ENCODE measurements around the gene BMF. TPM values are rescaled to one million over a fixed set of nuclear protein-coding genes. Genes with fewer than 3 reads are reported as not detected.
A peak's percentile ranks its signal among the peaks of the same experiment; 100 is the strongest.

BMF gene
- total RNA-seq, 3 donors from 2014 or later: 12.6 to 32.1 (median 28.7) TPM

DNA sequence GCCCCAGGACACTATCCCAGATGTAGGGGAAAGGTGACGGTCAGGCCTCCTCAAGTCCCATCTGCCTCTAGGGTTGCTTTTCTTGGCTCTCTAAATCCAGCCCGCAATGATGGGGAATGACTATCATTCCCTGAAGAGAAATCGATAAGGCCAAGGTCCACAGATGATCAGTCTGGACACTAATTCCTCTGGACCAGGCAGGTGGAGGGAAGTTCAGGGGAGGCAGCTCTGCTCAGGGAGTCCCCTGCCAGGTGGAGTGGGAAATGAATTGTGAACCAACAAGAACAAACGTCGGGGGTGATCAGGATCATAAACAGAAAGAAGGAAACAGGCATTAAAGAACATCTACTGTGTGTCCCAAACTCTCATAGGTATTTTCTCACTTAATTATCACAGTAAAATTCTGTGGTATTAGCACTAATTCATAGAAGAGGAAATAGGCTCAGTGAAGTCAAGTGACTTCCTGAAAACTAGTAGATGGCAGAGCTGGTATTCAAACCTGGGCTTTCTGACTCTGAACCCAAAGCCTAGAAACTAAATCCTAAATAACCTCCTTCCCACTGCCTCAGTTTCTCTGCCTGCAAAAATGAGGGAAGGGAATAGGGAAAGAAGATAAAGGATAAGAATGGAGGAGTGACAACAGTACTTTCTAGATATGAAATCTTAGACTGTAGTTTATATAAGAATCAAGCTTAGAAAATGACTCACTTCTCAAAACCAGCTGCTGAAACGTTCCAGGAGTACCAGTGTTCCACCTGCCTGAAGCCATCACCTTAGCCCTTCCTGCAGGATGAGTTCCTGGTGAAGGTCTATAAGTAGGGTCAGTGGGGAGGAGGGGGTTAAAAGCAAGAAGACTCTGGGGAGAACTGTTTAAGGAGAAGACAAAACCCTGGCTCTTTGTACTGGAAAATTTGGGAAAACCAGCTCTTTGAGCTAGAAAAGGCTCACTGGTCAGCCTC lies 7.5 kb downstream of the BMF start:
- no peaks in the 10 kb centered on the region for H3K9me3 ChIP-seq
- H3K36me3 ChIP-seq (ENCODE audit: low read depth): no peaks in the 10 kb centered on the region
- no peak for ATAC-seq
- peaks cover 88% of the 10 kb centered on the region for H3K4me1 ChIP-seq (ENCODE audit: low read depth)
- intact Hi-C loops (cut with DNase I, micrococcal nuclease): loop anchor here in 1 of 2 donors (10.0 kb wide), 1 partner anchor 56 kb away; no protein-coding TSS in a partner anchor
- no peak overlapping the region for H3K4me3 ChIP-seq
- TF ChIP-seq, protein P1, sequence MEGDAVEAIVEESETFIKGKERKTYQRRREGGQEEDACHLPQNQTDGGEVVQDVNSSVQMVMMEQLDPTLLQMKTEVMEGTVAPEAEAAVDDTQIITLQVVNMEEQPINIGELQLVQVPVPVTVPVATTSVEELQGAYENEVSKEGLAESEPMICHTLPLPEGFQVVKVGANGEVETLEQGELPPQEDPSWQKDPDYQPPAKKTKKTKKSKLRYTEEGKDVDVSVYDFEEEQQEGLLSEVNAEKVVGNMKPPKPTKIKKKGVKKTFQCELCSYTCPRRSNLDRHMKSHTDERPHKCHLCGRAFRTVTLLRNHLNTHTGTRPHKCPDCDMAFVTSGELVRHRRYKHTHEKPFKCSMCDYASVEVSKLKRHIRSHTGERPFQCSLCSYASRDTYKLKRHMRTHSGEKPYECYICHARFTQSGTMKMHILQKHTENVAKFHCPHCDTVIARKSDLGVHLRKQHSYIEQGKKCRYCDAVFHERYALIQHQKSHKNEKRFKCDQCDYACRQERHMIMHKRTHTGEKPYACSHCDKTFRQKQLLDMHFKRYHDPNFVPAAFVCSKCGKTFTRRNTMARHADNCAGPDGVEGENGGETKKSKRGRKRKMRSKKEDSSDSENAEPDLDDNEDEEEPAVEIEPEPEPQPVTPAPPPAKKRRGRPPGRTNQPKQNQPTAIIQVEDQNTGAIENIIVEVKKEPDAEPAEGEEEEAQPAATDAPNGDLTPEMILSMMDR (IDR thresholded peaks at IDR 0.05): no peak
- DNase-seq: no peak

GRCh38 chr15:40100123-40100946 lies 8.3 kb downstream of the BMF start:
- ATAC-seq (no peak), DNase-seq (no peak)
- Histone ChIP-seq H3K9me3 (no peaks in the 10 kb centered on the region), H3K36me3 (ENCODE audit: low read depth) (no peaks in the 10 kb centered on the region), H3K4me1 (ENCODE audit: low read depth) (peaks cover 85% of the 10 kb centered on the region), H3K4me3 (no peak overlapping the region)
- intact Hi-C loops (cut with DNase I, micrococcal nuclease): loop anchor here in 1 of 2 donors (10.0 kb wide), 1 partner anchor 56 kb away; no protein-coding TSS in a partner anchor
- TF ChIP-seq, protein P1 (IDR thresholded peaks at IDR 0.05): no peak

GRCh38 chr15:40098489-40099261 lies 10.0 kb downstream of the BMF start:
- ATAC-seq (peak; percentile 84), DNase-seq (peak; percentile 76 to 84 (median 82))
- Histone ChIP-seq H3K36me3 (ENCODE audit: low read depth) (no peaks in the 10 kb centered on the region), H3K4me1 (ENCODE audit: low read depth) (peaks cover 80% of the 10 kb centered on the region), H3K4me3 (no peak overlapping the region), H3K9me3 (no peaks in the 10 kb centered on the region)
- TF ChIP-seq, protein P1 (IDR thresholded peaks at IDR 0.05): no peak
- intact Hi-C loops (cut with DNase I, micrococcal nuclease): no loop called here

DNA sequence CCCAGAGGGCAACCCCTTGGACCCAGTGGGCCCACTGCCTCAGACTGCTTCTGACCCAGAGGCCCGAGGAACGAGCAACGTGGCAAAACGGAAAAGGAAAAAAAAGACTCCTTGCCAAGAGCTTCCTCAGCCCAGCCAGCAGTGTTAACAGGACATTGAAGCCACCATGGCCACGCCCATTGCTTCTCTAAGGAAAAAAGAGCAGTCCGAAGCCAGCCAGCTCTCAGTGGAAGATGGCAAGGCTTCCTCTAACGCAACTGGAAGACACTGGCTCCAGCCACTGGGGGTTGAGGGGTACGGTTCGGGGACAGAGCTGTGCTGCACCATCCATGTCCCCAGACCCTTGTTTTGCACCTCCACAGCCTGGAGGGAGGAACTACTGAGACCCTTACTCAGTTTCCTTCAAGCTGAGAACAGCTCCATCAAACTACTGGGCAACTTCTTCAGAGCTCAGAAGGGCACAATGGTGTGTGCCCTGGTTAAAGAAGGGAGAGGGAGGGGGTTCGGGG lies 10.7 kb downstream of the BMF start:
- Histone ChIP-seq H3K4me3 (no peak overlapping the region), H3K4me1 (ENCODE audit: low read depth) (peaks cover 80% of the 10 kb centered on the region), H3K36me3 (ENCODE audit: low read depth) (no peaks in the 10 kb centered on the region), H3K9me3 (no peaks in the 10 kb centered on the region)
- intact Hi-C loops (cut with DNase I, micrococcal nuclease): no loop called here
- peak in 2 of 3 donors; percentile 68 to 81 for DNase-seq
- TF ChIP-seq, protein P1 (IDR thresholded peaks at IDR 0.05): no peak
- peak; percentile 67 for ATAC-seq

Data from mucosa of descending colon (tissue), 3 donors.